Ascending aorta (tissue), 2 donors: ENCODE measurements around the gene REEP2. TPM values are rescaled to one million over a fixed set of nuclear protein-coding genes. Genes with fewer than 3 reads are reported as not detected.
A peak's percentile ranks its signal among the peaks of the same experiment; 100 is the strongest.

Source experiments
- DNase-seq, 2 donors: peaks; one replicate each; pipeline ENCODE4 v3.0.0-alpha.2; 2019; ENCODE audit warnings: low spot score in 2 of 2
- H3K27ac ChIP-seq, 2 donors: fragments of 200-600 bp; sonication (generic); one replicate each; pipeline ENCODE4 v1.5.1; 2016 to 2017; ENCODE audit warnings: mild to moderate bottlenecking in 1 of 2
- H3K27me3 ChIP-seq: fragments of 200-600 bp; sonication (generic); one replicate; pipeline ENCODE4 v1.5.1; 2017
- H3K36me3 ChIP-seq, 2 donors: fragments of 200-600 bp; sonication (generic); one replicate each; pipeline ENCODE4 v1.5.1; 2016
- H3K4me1 ChIP-seq, 2 donors: fragments of 200-600 bp; sonication (generic); one replicate each; pipeline ENCODE4 v1.5.1; 2016 to 2017; ENCODE audit warnings: mild to moderate bottlenecking in 1 of 2
- H3K4me3 ChIP-seq, 2 donors: fragments of 200-600 bp; sonication (generic); one replicate each; pipeline ENCODE4 v1.5.1; 2016 to 2017; ENCODE audit warnings: mild to moderate bottlenecking in 1 of 2
- H3K9me3 ChIP-seq, 2 donors: fragments of 200-600 bp; sonication (generic); one replicate each; pipeline ENCODE4 v1.5.1; 2016
- intact Hi-C: fragments of 100-400 bp; cut with DNase I; formaldehyde crosslinking; loops from one replicate; pipeline ENCODE4 v1.15.1; 2023
- total RNA-seq: library from RNA; depleted of rRNA; stranded (reverse); fragments of >200 nt; gene quantifications from one replicate; pipeline ENCODE4 v1.1.0, GENCODE V29; 2016
- TF ChIP-seq, protein P1 (sequence below), 3 experiments: fragments of 200-600 bp in 2 of 3; fragments of 450-650 bp in 1 of 3; sonication (generic) in 2 of 3; IDR thresholded peaks; one replicate each; pipeline ENCODE4 v1.5.1; 2016 to 2019; ENCODE audit warnings: antibody characterized with exemption in 3 of 3, mild to moderate bottlenecking in 1 of 3, moderate library complexity in 1 of 3

REEP2 gene
- total RNA-seq, 1 donor from 2014 or later, result 3.5 TPM

GRCh38 chr5:138445547-138446271 is 6.9 kb downstream of the REEP2 start:
- Histone ChIP-seq H3K9me3 (no peaks in the 10 kb centered on the region), H3K27me3 (no peaks in the 10 kb centered on the region), H3K4me1 (peaks cover 0 to 11% of the 10 kb centered on the region in 2 donors), H3K4me3 (no peak overlapping the region), H3K27ac (no peak overlapping the region), H3K36me3 (no peaks in the 10 kb centered on the region)
- DNase-seq, result no peak
- TF ChIP-seq, protein P1, sequence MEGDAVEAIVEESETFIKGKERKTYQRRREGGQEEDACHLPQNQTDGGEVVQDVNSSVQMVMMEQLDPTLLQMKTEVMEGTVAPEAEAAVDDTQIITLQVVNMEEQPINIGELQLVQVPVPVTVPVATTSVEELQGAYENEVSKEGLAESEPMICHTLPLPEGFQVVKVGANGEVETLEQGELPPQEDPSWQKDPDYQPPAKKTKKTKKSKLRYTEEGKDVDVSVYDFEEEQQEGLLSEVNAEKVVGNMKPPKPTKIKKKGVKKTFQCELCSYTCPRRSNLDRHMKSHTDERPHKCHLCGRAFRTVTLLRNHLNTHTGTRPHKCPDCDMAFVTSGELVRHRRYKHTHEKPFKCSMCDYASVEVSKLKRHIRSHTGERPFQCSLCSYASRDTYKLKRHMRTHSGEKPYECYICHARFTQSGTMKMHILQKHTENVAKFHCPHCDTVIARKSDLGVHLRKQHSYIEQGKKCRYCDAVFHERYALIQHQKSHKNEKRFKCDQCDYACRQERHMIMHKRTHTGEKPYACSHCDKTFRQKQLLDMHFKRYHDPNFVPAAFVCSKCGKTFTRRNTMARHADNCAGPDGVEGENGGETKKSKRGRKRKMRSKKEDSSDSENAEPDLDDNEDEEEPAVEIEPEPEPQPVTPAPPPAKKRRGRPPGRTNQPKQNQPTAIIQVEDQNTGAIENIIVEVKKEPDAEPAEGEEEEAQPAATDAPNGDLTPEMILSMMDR (IDR thresholded peaks at IDR 0.05), result no peak
- intact Hi-C loops, result no loop called here

DNA sequence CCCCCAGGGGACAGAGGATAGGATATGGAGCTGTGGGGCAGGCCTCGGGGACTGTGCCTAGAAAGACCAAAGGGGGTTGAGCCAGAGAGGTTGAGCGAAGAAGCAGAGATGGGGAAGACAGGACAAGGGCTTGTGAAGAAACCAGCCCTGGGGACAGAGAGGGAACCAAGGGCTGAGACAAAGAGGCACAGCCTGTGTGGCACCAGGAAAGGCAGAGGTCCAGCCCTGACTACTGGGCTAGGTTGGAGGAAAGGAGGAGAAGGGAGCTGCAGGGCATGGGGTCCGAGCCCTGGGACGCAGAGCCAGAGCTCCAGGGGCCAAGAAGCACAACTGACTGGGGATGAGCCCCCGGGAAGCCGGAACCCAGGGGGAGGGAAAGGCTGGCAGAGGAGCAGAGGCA is 9.2 kb downstream of the REEP2 start:
- TF ChIP-seq, protein P1 (IDR thresholded peaks at IDR 0.05), result no peak
- H3K27me3 ChIP-seq, result no peaks in the 10 kb centered on the region
- peaks cover 0 to 11% of the 10 kb centered on the region in 2 donors for H3K4me1 ChIP-seq
- H3K27ac ChIP-seq, result no peak overlapping the region
- intact Hi-C loops, result no loop called here
- no peaks in the 10 kb centered on the region for H3K36me3 ChIP-seq
- DNase-seq, result no peak
- H3K9me3 ChIP-seq, result no peaks in the 10 kb centered on the region
- H3K4me3 ChIP-seq, result no peak overlapping the region

GRCh38 chr5:138448481-138449398 is 9.9 kb downstream of the REEP2 start:
- Histone ChIP-seq H3K27ac (no peak overlapping the region), H3K4me1 (peaks cover 0 to 11% of the 10 kb centered on the region in 2 donors), H3K36me3 (no peaks in the 10 kb centered on the region), H3K4me3 (no peak overlapping the region), H3K27me3 (no peaks in the 10 kb centered on the region), H3K9me3 (no peaks in the 10 kb centered on the region)
- intact Hi-C loops, result no loop called here
- TF ChIP-seq, protein P1 (IDR thresholded peaks at IDR 0.05), result no peak
- DNase-seq, result no peak

DNA sequence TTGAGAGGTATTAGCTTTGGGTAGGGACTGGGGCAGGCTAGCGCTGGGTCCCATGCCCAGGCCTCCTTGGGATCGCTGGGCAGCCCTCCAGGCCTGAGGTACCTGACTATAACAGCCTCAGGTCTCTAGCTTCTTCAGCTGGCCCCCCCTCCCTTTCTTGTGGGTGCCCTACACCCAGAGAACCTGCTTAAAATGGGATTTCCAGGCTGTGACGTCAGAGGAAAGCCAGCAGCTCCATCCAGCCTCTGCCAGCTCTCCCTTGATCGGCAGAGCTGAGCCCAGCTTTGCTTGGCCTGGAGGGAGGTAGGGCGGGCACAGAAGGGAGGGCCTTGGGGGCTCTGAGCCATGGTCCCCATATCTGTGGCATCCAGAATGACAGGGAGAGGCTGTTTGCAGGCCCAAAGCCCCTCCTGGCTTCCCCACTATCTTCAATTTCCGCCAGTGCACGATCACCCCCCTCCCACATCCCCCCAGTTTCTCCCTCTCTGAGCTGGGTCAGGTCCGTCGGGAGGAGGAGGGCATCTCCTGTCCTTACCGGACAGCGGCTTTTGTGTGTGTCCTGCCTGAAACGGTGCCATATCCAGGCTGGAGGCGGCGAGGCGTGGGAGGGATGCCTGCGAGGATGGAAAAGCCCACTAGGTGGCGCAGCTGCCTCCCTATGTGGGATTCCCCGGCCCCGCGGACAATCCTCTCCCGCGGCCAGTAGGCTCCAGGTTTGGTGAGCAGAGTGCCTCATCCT is 10.8 kb downstream of the REEP2 start:
- peak overlapping the region in 1 of 2 donors; percentile 47 for H3K4me3 ChIP-seq
- DNase-seq, result peak; percentile 41 to 94
- H3K36me3 ChIP-seq, result no peaks in the 10 kb centered on the region
- H3K27ac ChIP-seq, result no peak overlapping the region
- H3K4me1 ChIP-seq, result peaks cover 0 to 11% of the 10 kb centered on the region in 2 donors
- H3K9me3 ChIP-seq, result no peaks in the 10 kb centered on the region
- intact Hi-C loops, result loop anchor here (1.0 kb wide), 1 partner anchor 54 kb away; no protein-coding TSS in a partner anchor
- TF ChIP-seq, protein P1 (IDR thresholded peaks at IDR 0.05), result peak; percentile 92 to 96 (median 96)
- no peaks in the 10 kb centered on the region for H3K27me3 ChIP-seq

- DNase-seq, result no peak
- TF ChIP-seq, protein P1 (IDR thresholded peaks at IDR 0.05), result no peak
- Histone ChIP-seq H3K27me3 (no peaks in the 10 kb centered on the region), H3K4me3 (no peak overlapping the region), H3K4me1 (peaks cover 0 to 11% of the 10 kb centered on the region in 2 donors), H3K9me3 (no peaks in the 10 kb centered on the region), H3K36me3 (no peaks in the 10 kb centered on the region), H3K27ac (no peak overlapping the region)
- intact Hi-C loops, result loop anchor here (1.0 kb wide), 1 partner anchor 52 kb away; no protein-coding TSS in a partner anchor
Measured at GRCh38 chr5:138450971-138451370, 12.1 kb downstream of the REEP2 start.
